Uterus (tissue), 2 donors: ENCODE measurements around the gene TASP1.
"Not testable (repeated sequence)": the region's sequence is repeated elsewhere in the genome, so short reads cannot be mapped to it uniquely, and the experiment has no call there.

ENCODE experiments used
- CTCF ChIP-seq, 4 experiments: fragments of 200-600 bp in 2 of 4; fragments of 450-650 bp in 2 of 4; sonication (generic) in 2 of 4; IDR thresholded peaks; one replicate each; pipeline ENCODE4 v1.5.1; 2016 to 2019; ENCODE audit warnings: antibody characterized with exemption in 4 of 4, mild to moderate bottlenecking in 2 of 4, moderate library complexity in 1 of 4
- POLR2A ChIP-seq, 2 donors: fragments of 450-650 bp; IDR thresholded peaks; one replicate each; pipeline ENCODE4 v1.6.1; 2016; ENCODE audit warnings: antibody characterized with exemption in 2 of 2, mild to moderate bottlenecking in 1 of 2, moderate library complexity in 1 of 2

- TF ChIP-seq CTCF, POLR2A (IDR thresholded peaks at IDR 0.05): not testable (repeated sequence)
Observed at GRCh38 chr20:13380497-13381229, 258.1 kb downstream of the TASP1 start.
